ENCODE results near the gene HINFP. TPM values are rescaled to one million over a fixed set of nuclear protein-coding genes. Genes with fewer than 3 reads are reported as not detected.
A peak's percentile ranks its signal among the peaks of the same experiment; 100 is the strongest.
"Not testable (repeated sequence)": the region's sequence is repeated elsewhere in the genome, so short reads cannot be mapped to it uniquely, and the experiment has no call there.

HINFP gene
- total RNA-seq, 1 experiment from 2014 or later, result 38.1 TPM

DNA sequence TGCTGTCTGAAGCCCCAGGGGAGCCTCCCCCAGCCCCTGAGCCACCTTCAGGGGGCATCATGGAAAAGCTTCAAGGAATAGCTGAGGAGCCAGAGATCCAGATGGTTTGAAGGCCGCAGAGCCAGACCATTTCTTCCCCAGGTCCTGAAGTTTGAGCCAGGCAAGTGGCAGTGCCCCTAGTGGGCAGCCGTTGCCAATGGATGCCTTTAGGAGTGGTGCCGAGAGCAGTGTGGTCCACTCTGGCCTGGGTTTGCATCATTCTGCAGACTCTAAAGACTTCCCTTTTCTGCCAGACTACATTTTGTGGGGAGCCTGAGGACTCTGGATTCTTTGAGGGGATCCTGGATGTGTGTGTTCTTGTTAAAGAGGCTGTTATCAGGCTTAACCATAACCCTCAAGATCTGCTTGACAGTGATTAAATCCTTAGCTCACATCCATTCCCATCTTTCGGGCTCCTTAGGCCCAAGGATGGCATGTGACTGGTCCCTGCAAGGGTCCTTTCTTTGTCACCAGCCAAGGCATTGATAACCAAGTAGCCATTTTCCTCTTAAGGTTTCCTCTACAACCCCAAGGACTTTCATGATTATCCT, 13.1 kb downstream of the HINFP start:
- TSS peak; percentile 19 for BruUV-seq (replicated peaks)
- Histone ChIP-seq H4K20me1 (ENCODE audit: insufficient read depth) (no peaks in the 10 kb centered on the region), H3K27ac (ENCODE audit: low read depth, low read length) (peak overlapping the region; percentile 8; the same call in 1 of the 2 replicates), H3K4me1 (ENCODE audit: control insufficient read depth in 1 of 2, insufficient read depth in 2 of 2, low read length in 2 of 2) (no peaks in the 10 kb centered on the region), H3K9me3 (ENCODE audit: control insufficient read depth in 1 of 2, insufficient read depth in 1 of 2, low read depth in 1 of 2, low read length in 2 of 2) (no peaks in the 10 kb centered on the region), H3K27me3 (ENCODE audit: insufficient read depth, low read length) (no peaks in the 10 kb centered on the region), H3K36me3 (ENCODE audit: control insufficient read depth in 1 of 2, insufficient read depth in 2 of 2, low read length in 2 of 2) (peaks cover 18 to 23% of the 10 kb centered on the region in 2 experiments), H3K4me2 (ENCODE audit: low read length) (no peak overlapping the region), H3K4me3 (replicated peaks in 1 of 2; ENCODE audit: low read depth in 1 of 2, low read length in 2 of 2) (no peak overlapping the region), H2AFZ (ENCODE audit: low read depth, low read length, poor library complexity, severe bottlenecking) (no peak overlapping the region), H3K79me2 (ENCODE audit: insufficient read depth, low read length) (no peaks in the 10 kb centered on the region), H3K9me2 (ENCODE audit: insufficient read depth) (no peaks in the 10 kb centered on the region), H3K9ac (ENCODE audit: low read length) (no peak overlapping the region)
- intact Hi-C loops (cut with micrococcal nuclease), result no loop called here
- TF ChIP-seq RAD21 (IDR thresholded peaks at IDR 0.05; ENCODE audit: low read depth) (peak; percentile 26), ZNF274 (IDR thresholded peaks at IDR 0.05; ENCODE audit: low read depth, low read length) (no peak), SP1 (IDR thresholded peaks at IDR 0.05; ENCODE audit: low read depth) (no peak), YY1 (IDR thresholded peaks at IDR 0.05; ENCODE audit: extremely low read depth, insufficient replicate concordance, low read depth, low read length) (no peak), TCF7L2 (IDR thresholded peaks at IDR 0.05; ENCODE audit: borderline replicate concordance, extremely low read depth, insufficient read depth, insufficient read length) (no peak), JUND (IDR thresholded peaks at IDR 0.05) (no peak), POLR2AphosphoS5 (IDR thresholded peaks at IDR 0.05; ENCODE audit: low read depth, low read length) (no peak)
- TF ChIP-seq, protein P1, sequence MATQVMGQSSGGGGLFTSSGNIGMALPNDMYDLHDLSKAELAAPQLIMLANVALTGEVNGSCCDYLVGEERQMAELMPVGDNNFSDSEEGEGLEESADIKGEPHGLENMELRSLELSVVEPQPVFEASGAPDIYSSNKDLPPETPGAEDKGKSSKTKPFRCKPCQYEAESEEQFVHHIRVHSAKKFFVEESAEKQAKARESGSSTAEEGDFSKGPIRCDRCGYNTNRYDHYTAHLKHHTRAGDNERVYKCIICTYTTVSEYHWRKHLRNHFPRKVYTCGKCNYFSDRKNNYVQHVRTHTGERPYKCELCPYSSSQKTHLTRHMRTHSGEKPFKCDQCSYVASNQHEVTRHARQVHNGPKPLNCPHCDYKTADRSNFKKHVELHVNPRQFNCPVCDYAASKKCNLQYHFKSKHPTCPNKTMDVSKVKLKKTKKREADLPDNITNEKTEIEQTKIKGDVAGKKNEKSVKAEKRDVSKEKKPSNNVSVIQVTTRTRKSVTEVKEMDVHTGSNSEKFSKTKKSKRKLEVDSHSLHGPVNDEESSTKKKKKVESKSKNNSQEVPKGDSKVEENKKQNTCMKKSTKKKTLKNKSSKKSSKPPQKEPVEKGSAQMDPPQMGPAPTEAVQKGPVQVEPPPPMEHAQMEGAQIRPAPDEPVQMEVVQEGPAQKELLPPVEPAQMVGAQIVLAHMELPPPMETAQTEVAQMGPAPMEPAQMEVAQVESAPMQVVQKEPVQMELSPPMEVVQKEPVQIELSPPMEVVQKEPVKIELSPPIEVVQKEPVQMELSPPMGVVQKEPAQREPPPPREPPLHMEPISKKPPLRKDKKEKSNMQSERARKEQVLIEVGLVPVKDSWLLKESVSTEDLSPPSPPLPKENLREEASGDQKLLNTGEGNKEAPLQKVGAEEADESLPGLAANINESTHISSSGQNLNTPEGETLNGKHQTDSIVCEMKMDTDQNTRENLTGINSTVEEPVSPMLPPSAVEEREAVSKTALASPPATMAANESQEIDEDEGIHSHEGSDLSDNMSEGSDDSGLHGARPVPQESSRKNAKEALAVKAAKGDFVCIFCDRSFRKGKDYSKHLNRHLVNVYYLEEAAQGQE (IDR thresholded peaks at IDR 0.05; ENCODE audit: low read depth), result no peak
- TF ChIP-seq, protein P2, sequence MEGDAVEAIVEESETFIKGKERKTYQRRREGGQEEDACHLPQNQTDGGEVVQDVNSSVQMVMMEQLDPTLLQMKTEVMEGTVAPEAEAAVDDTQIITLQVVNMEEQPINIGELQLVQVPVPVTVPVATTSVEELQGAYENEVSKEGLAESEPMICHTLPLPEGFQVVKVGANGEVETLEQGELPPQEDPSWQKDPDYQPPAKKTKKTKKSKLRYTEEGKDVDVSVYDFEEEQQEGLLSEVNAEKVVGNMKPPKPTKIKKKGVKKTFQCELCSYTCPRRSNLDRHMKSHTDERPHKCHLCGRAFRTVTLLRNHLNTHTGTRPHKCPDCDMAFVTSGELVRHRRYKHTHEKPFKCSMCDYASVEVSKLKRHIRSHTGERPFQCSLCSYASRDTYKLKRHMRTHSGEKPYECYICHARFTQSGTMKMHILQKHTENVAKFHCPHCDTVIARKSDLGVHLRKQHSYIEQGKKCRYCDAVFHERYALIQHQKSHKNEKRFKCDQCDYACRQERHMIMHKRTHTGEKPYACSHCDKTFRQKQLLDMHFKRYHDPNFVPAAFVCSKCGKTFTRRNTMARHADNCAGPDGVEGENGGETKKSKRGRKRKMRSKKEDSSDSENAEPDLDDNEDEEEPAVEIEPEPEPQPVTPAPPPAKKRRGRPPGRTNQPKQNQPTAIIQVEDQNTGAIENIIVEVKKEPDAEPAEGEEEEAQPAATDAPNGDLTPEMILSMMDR (IDR thresholded peaks at IDR 0.05 in 2 of 3, conservative IDR thresholded peaks at IDR 0.05 in 1 of 3; ENCODE audit: borderline replicate concordance in 1 of 3, insufficient read depth in 1 of 3, low read depth in 2 of 3, low read length in 2 of 3), result peak; percentile 7 to 86 (median 76); a peak in 4 of 6 replicates
- TF ChIP-seq, protein P3, sequence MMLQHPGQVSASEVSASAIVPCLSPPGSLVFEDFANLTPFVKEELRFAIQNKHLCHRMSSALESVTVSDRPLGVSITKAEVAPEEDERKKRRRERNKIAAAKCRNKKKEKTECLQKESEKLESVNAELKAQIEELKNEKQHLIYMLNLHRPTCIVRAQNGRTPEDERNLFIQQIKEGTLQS (IDR thresholded peaks at IDR 0.05), result no peak
- ATAC-seq (peak; percentile 89), DNase-seq (ENCODE audit: low read depth, low spot score) (no peak)
- CTCF ChIA-PET, result interaction anchor here (0.6 to 2.1 kb wide), 6 partner anchors 8 to 71 kb away, joined by 3 to 15 read pairs (median 4); partner anchors contain the start of genes CBL and HINFP
- RAD21 ChIA-PET (ENCODE audit: low non-redundant PET in 1 of 2, low total read pairs in 2 of 2, uncharacterized antibody in 2 of 2, unreplicated experiment in 2 of 2), result no interaction called here
- POLR2A ChIA-PET, result interaction anchor here (1.0 kb wide), 1 partner anchor 10 kb away, joined by 4 read pairs; no protein-coding TSS in a partner anchor

DNA sequence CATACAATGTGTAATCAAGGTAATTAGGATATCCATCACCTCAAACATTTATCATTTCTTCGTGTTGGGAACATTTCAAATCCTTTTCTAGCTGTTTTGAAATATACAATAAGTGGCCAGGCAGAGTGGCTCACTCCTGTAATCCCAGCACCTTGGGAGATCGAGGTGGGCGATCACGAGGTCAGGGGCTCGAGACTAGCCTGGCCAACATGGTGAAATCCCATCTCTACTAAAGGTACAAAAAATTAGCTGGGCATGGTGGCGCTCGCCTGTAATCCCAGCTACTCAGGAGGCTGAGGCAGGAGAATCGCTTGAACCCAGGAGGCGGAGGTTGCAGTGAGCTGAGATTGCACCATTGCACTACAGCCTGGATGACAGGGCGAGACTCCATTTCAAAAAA, 17.9 kb downstream of the HINFP start:
- H3K27me3 ChIP-seq (ENCODE audit: insufficient read depth, low read length); ATAC-seq; H2AFZ ChIP-seq (ENCODE audit: low read depth, low read length, poor library complexity, severe bottlenecking); H3K36me3 ChIP-seq (ENCODE audit: control insufficient read depth in 1 of 2, insufficient read depth in 2 of 2, low read length in 2 of 2); H3K9me2 ChIP-seq (ENCODE audit: insufficient read depth); H3K27ac ChIP-seq (ENCODE audit: low read depth, low read length); CTCF ChIA-PET; BruUV-seq (replicated peaks); H3K4me2 ChIP-seq (ENCODE audit: low read length); H3K9ac ChIP-seq (ENCODE audit: low read length); H3K9me3 ChIP-seq (ENCODE audit: control insufficient read depth in 1 of 2, insufficient read depth in 1 of 2, low read depth in 1 of 2, low read length in 2 of 2); H4K20me1 ChIP-seq (ENCODE audit: insufficient read depth); H3K79me2 ChIP-seq (ENCODE audit: insufficient read depth, low read length); H3K4me1 ChIP-seq (ENCODE audit: control insufficient read depth in 1 of 2, insufficient read depth in 2 of 2, low read length in 2 of 2); intact Hi-C loops (cut with micrococcal nuclease); H3K4me3 ChIP-seq (replicated peaks in 1 of 2; ENCODE audit: low read depth in 1 of 2, low read length in 2 of 2); POLR2A ChIA-PET; DNase-seq (ENCODE audit: low read depth, low spot score): not testable (repeated sequence)
- RAD21 ChIA-PET (ENCODE audit: low non-redundant PET in 1 of 2, low total read pairs in 2 of 2, uncharacterized antibody in 2 of 2, unreplicated experiment in 2 of 2), result interaction anchor here in 1 of 2 experiments (0.6 kb wide), 1 partner anchor 103 kb away, joined by 3 read pairs; no protein-coding TSS in a partner anchor

Measured in HCT116 (cell line).